K562 (cell line): ENCODE results near the gene NUBP2. TPM values are rescaled to one million over a fixed set of nuclear protein-coding genes. Genes with fewer than 3 reads are reported as not detected.

Source experiments
- ARID1B ChIP-seq: fragments of 450-650 bp; IDR thresholded peaks from 2 replicates; pipeline ENCODE4 v1.6.1; 2016; ENCODE audit warnings: antibody characterized with exemption, mild to moderate bottlenecking, inconsistent platforms
- BRD4 ChIP-seq: fragments of 200-600 bp; sonication (generic); IDR thresholded peaks from 2 replicates; pipeline ENCODE4 v1.6.1; 2017; ENCODE audit warnings: inconsistent platforms
- FIP1L1 ChIP-seq: fragments of 200-400 bp; formaldehyde crosslinking; IDR thresholded peaks from 2 replicates; pipeline ENCODE4 v1.6.1; 2018; ENCODE audit warnings: mild to moderate bottlenecking, low read depth, low read length; ENCODE audit not compliant: poor library complexity, severe bottlenecking
- RBM14 ChIP-seq: fragments of 200-400 bp; formaldehyde crosslinking; IDR thresholded peaks from 2 replicates; pipeline ENCODE4 v1.6.1; 2018; ENCODE audit warnings: low read depth, mild to moderate bottlenecking, low read length, moderate library complexity, borderline replicate concordance; ENCODE audit not compliant: insufficient read depth
- RBM15 ChIP-seq: fragments of 200-400 bp; formaldehyde crosslinking; IDR thresholded peaks from 2 replicates; pipeline ENCODE4 v1.6.1; 2018; ENCODE audit warnings: mild to moderate bottlenecking, low read length, moderate library complexity; ENCODE audit not compliant: insufficient read depth
- SMARCA4 ChIP-seq: fragments of 450-650 bp; IDR thresholded peaks from 2 replicates; pipeline ENCODE4 v1.6.1; 2016
- TAL1 ChIP-seq: fragments of 450-650 bp; IDR thresholded peaks from 2 replicates; pipeline ENCODE4 v1.6.1; 2016; ENCODE audit warnings: mild to moderate bottlenecking
- ZNF668 ChIP-seq: fragments of 250-450 bp; sonication (Bioruptor Pico); IDR thresholded peaks from 2 replicates; pipeline ENCODE4 v1.8.0; 2022; ENCODE audit warnings: mild to moderate bottlenecking, inconsistent platforms
- polyA plus RNA-seq, 8 experiments: library from polyadenylated mRNA; depleted of rRNA in 4 of 8; stranded (reverse) in 5 of 8; unstranded in 3 of 8; fragments of >200 nt; fragmentation: Nextera tagmentation in 2 of 8; fragmentation: Illumina TruSeq in 1 of 8; extraction: Ambion mirVana in 2 of 8; extraction: Trizol in 1 of 8; gene quantifications; 2 replicates each; pipeline versions ENCODE4 v1.2.1 to v1.2.3, GENCODE V29; 2011 to 2014; ENCODE audit warnings: inconsistent platforms in 1 of 8, missing spikeins in 1 of 8
- total RNA-seq, 7 experiments: library from RNA; depleted of rRNA in 6 of 7; stranded (reverse); fragments of >200 nt in 6 of 7; fragmentation: Illumina TruSeq in 2 of 7; extraction: Trizol in 2 of 7; gene quantifications; 2 replicates each; pipeline versions ENCODE4 v1.2.1 to v1.2.3, GENCODE V29; 2011 to 2021; ENCODE audit warnings: low replicate concordance in 1 of 7
- TF ChIP-seq, protein P1 (sequence below): fragments of 450-650 bp; formaldehyde crosslinking; IDR thresholded peaks from 2 replicates; pipeline ENCODE4 v1.4.0; 2020; ENCODE audit warnings: mild to moderate bottlenecking, moderate library complexity
- TF ChIP-seq, protein P2 (sequence below): fragments of 450-650 bp; IDR thresholded peaks from 2 replicates; pipeline ENCODE4 v1.6.1; 2016; ENCODE audit warnings: missing biosample characterization, missing genetic modification characterization
- TF ChIP-seq, protein P3 (sequence below): fragments of 200-800 bp; sonication (Bioruptor generic); IDR thresholded peaks from 2 replicates; pipeline ENCODE4 v1.6.1; 2016; ENCODE audit warnings: missing genetic modification characterization, missing compliant biosample characterization
- TF ChIP-seq, protein P4 (sequence below): fragments of 250-450 bp; sonication (Bioruptor Pico); IDR thresholded peaks from 2 replicates; pipeline ENCODE4 v1.5.0; 2021
- TF ChIP-seq, protein P5 (sequence below): IDR thresholded peaks from 2 replicates; pipeline ENCODE4 v1.6.1; 2014; ENCODE audit warnings: antibody characterized with exemption
- TF ChIP-seq, protein P6 (sequence below): fragments of 450-650 bp; formaldehyde crosslinking; IDR thresholded peaks from 2 replicates; pipeline ENCODE4 v1.4.0; 2020; ENCODE audit warnings: mild to moderate bottlenecking, moderate library complexity

Gene NUBP2
- total and polyA plus RNA-seq, 9 of the 15 experiments (the other 6 are each of a cell fraction or from before 2014, with no cell fraction given) = 1.8 to 115 (median 24.0) TPM

DNA sequence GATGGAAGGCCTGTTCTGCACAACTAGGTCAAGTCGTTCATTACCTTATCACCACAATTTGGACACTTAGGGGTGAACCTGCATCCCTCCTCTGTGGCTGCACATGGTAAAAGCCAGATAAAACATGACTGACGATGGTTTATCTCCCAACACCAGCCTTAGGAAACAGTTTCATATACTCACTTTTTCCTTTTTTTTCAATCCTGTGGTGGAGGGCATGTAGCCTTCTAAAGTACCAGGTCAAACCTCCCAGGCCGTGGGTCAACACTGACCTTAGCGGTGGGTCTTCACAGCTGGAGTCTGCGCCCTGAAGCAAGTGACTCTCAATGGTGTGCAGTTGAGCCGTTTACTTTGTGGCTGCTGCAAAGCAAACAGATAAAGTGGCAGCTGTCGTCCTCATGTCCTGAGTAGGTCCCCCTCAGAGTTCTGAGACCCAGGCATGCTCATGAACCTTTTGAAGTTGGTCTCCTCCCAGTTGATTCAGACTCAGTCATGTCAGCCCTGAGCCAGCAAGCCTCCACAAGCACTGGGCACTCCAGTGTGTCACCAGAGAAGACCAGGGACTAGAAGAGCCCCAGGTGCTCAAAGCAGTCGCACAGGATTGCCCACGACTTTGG, 50.2 kb downstream of the NUBP2 start (continued):
- TF ChIP-seq, protein P1, sequence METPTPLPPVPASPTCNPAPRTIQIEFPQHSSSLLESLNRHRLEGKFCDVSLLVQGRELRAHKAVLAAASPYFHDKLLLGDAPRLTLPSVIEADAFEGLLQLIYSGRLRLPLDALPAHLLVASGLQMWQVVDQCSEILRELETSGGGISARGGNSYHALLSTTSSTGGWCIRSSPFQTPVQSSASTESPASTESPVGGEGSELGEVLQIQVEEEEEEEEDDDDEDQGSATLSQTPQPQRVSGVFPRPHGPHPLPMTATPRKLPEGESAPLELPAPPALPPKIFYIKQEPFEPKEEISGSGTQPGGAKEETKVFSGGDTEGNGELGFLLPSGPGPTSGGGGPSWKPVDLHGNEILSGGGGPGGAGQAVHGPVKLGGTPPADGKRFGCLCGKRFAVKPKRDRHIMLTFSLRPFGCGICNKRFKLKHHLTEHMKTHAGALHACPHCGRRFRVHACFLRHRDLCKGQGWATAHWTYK (CRISPR knock-in tag) = no peak
- TF ChIP-seq, protein P2, sequence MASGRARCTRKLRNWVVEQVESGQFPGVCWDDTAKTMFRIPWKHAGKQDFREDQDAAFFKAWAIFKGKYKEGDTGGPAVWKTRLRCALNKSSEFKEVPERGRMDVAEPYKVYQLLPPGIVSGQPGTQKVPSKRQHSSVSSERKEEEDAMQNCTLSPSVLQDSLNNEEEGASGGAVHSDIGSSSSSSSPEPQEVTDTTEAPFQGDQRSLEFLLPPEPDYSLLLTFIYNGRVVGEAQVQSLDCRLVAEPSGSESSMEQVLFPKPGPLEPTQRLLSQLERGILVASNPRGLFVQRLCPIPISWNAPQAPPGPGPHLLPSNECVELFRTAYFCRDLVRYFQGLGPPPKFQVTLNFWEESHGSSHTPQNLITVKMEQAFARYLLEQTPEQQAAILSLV = no peak
- TF ChIP-seq, protein P3, sequence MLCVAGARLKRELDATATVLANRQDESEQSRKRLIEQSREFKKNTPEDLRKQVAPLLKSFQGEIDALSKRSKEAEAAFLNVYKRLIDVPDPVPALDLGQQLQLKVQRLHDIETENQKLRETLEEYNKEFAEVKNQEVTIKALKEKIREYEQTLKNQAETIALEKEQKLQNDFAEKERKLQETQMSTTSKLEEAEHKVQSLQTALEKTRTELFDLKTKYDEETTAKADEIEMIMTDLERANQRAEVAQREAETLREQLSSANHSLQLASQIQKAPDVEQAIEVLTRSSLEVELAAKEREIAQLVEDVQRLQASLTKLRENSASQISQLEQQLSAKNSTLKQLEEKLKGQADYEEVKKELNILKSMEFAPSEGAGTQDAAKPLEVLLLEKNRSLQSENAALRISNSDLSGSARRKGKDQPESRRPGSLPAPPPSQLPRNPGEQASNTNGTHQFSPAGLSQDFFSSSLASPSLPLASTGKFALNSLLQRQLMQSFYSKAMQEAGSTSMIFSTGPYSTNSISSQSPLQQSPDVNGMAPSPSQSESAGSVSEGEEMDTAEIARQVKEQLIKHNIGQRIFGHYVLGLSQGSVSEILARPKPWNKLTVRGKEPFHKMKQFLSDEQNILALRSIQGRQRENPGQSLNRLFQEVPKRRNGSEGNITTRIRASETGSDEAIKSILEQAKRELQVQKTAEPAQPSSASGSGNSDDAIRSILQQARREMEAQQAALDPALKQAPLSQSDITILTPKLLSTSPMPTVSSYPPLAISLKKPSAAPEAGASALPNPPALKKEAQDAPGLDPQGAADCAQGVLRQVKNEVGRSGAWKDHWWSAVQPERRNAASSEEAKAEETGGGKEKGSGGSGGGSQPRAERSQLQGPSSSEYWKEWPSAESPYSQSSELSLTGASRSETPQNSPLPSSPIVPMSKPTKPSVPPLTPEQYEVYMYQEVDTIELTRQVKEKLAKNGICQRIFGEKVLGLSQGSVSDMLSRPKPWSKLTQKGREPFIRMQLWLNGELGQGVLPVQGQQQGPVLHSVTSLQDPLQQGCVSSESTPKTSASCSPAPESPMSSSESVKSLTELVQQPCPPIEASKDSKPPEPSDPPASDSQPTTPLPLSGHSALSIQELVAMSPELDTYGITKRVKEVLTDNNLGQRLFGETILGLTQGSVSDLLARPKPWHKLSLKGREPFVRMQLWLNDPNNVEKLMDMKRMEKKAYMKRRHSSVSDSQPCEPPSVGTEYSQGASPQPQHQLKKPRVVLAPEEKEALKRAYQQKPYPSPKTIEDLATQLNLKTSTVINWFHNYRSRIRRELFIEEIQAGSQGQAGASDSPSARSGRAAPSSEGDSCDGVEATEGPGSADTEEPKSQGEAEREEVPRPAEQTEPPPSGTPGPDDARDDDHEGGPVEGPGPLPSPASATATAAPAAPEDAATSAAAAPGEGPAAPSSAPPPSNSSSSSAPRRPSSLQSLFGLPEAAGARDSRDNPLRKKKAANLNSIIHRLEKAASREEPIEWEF (CRISPR knock-in tag) = no peak
- TF ChIP-seq RBM15 = no peak
- no peak for TF ChIP-seq BRD4
- TF ChIP-seq, protein P4, sequence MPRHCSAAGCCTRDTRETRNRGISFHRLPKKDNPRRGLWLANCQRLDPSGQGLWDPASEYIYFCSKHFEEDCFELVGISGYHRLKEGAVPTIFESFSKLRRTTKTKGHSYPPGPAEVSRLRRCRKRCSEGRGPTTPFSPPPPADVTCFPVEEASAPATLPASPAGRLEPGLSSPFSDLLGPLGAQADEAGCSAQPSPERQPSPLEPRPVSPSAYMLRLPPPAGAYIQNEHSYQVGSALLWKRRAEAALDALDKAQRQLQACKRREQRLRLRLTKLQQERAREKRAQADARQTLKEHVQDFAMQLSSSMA (CRISPR knock-in tag) = no peak
- TF ChIP-seq ZNF668 (CRISPR knock-in tag) = no peak
- TF ChIP-seq, protein P5, sequence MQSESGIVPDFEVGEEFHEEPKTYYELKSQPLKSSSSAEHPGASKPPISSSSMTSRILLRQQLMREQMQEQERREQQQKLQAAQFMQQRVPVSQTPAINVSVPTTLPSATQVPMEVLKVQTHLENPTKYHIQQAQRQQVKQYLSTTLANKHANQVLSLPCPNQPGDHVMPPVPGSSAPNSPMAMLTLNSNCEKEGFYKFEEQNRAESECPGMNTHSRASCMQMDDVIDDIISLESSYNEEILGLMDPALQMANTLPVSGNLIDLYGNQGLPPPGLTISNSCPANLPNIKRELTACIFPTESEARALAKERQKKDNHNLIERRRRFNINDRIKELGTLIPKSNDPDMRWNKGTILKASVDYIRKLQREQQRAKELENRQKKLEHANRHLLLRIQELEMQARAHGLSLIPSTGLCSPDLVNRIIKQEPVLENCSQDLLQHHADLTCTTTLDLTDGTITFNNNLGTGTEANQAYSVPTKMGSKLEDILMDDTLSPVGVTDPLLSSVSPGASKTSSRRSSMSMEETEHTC = no peak
- TF ChIP-seq RBM14 = no peak
- peak; percentile 98 for TF ChIP-seq ARID1B
- peak; percentile 98 for TF ChIP-seq TAL1
- TF ChIP-seq, protein P6, sequence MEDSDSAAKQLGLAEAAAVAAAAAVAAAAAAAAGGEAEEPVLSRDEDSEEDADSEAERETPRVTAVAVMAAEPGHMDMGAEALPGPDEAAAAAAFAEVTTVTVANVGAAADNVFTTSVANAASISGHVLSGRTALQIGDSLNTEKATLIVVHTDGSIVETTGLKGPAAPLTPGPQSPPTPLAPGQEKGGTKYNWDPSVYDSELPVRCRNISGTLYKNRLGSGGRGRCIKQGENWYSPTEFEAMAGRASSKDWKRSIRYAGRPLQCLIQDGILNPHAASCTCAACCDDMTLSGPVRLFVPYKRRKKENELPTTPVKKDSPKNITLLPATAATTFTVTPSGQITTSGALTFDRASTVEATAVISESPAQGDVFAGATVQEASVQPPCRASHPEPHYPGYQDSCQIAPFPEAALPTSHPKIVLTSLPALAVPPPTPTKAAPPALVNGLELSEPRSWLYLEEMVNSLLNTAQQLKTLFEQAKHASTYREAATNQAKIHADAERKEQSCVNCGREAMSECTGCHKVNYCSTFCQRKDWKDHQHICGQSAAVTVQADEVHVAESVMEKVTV (CRISPR knock-in tag) = no peak
- TF ChIP-seq SMARCA4 = peak; percentile 97
- TF ChIP-seq FIP1L1 = no peak
